Middle frontal gyrus (tissue), 1 donor: ENCODE measurements around the gene CIITA.

Experiments used
- DNase-seq: peaks from one replicate; pipeline ENCODE4 v3.0.0-alpha.2; 2015; ENCODE audit warnings: low spot score; ENCODE audit errors: extremely low spot score

Gene CIITA

GRCh38 chr16:10879681-10880589 is 2.9 kb downstream of the CIITA start:
- no peak for DNase-seq

GRCh38 chr16:10880594-10881452 is 3.8 kb downstream of the CIITA start:
- DNase-seq, result no peak

- no peak for DNase-seq
Observed at GRCh38 chr16:10881479-10882030, 4.6 kb downstream of the CIITA start.

GRCh38 chr16:10883004-10883403 is 6.0 kb downstream of the CIITA start:
- DNase-seq, result no peak

- no peak for DNase-seq
Observed at GRCh38 chr16:10885246-10885645, 8.2 kb downstream of the CIITA start.

- no peak for DNase-seq
Observed at GRCh38 chr16:10888320-10888937, 11.4 kb downstream of the CIITA start.

- DNase-seq, result no peak
Observed at GRCh38 chr16:10889855-10890254, 12.9 kb downstream of the CIITA start.

GRCh38 chr16:10892782-10893318 is 15.8 kb downstream of the CIITA start:
- no peak for DNase-seq

- DNase-seq, result no peak
Observed at GRCh38 chr16:10895053-10895946, 18.3 kb downstream of the CIITA start.

- DNase-seq, result no peak
Observed at GRCh38 chr16:10896165-10896564, 19.2 kb downstream of the CIITA start.

- DNase-seq, result no peak
Observed at GRCh38 chr16:10896723-10897122, 19.7 kb downstream of the CIITA start.

GRCh38 chr16:10897134-10897533 is 20.1 kb downstream of the CIITA start:
- no peak for DNase-seq

- no peak for DNase-seq
Observed at GRCh38 chr16:10902999-10903398, 26.0 kb downstream of the CIITA start.

GRCh38 chr16:10906482-10906881 is 29.5 kb downstream of the CIITA start:
- DNase-seq, result no peak

- no peak for DNase-seq
Observed at GRCh38 chr16:10906914-10907756, 30.1 kb downstream of the CIITA start.

GRCh38 chr16:10907757-10908045 is 30.7 kb downstream of the CIITA start:
- DNase-seq, result no peak

GRCh38 chr16:10911267-10911666 is 34.3 kb downstream of the CIITA start:
- no peak for DNase-seq

- no peak for DNase-seq
Observed at GRCh38 chr16:10916534-10916933, 39.5 kb downstream of the CIITA start.

- DNase-seq, result peak; percentile 83
Observed at GRCh38 chr16:10918294-10919002, 41.4 kb downstream of the CIITA start.
